ACHN (cell line): ENCODE results near the gene SH3D19.
"Not testable (repeated sequence)": the region's sequence is repeated elsewhere in the genome, so short reads cannot be mapped to it uniquely, and the experiment has no call there.

ENCODE experiments used
- DNase-seq: peaks from one replicate; pipeline ENCODE4 v3.0.0-alpha.2; 2015
- in situ Hi-C: cut with HindIII; loops from 2 replicates; pipeline ENCODE4 v1.10.0; 2017; ENCODE audit warnings: low sequenced_read_pairs, low pct_ligation_motif_present, low pct_unique_long_range_greater_than_20kb

Gene SH3D19

DNA sequence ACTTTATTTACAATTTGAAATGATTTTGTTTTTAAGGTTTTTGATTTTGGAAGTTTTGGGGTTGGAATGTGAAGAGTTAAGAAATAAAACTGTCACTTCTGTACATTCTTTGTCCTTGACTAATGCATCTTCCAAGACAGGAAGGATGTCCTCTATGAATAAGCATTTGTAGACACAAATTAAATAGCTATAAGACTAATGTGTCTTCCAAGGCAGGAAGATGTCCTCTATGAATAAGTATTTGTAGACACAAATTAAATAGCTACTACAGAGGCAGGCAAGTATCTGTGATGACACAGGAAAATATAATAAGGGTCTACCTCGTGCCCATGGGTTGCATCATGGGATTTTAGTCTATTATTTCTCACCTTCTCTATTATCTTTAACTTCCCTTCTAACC lies 33.9 kb downstream of the SH3D19 start:
- DNase-seq: no peak
- in situ Hi-C loops: no loop called here

DNA sequence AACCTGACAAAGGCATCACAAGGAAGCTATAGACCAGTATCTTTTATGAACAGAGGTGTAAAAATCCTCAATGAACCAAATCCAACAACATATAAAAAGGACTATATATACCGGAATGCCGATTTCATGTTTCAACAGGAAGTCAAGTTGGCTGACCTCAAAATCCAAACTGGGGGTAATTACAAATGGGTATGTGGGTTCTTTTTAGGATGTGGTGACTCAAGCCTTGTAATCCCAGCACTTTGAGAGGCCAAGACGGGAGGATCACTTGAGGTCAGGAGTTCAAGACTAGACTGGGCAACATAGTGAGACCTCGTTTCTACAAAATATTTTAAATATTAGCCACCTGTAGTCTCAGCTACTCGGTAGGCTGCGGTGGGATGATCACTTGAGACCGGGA lies 38.0 kb downstream of the SH3D19 start:
- in situ Hi-C loops: no loop called here
- no peak for DNase-seq

DNA sequence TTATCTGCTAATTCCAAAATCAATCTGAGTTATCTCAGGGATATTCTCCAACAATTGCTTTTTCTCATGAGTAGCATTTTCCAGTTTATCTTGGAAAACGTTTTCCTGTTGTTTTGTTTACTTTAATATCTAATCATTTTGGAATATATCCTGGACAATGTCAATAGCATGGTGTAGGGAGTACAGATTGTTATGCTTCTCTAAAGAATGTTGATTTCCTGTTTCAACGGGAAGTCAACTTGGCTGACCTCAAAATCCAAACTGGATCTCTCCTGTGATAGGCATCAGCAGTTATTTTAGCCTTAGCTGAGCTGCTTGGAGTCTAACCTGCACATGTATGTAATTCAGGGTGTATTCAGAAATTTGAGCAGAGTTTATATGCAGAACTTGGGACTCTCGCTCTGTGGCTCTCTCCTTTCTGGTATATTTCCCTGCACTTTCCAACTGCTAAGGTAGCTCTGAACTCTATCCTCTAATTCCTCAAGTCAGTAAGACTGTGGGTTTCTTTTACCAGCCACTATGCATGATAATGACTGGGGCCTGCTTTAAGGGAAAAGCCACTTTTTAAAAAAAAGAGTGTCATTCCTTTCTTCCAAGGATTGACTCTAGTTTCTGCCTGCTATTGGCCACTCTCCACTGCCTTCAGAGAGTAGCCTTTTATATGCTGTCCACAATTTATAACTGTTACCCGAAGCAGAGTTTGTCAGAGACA lies 40.7 kb downstream of the SH3D19 start:
- in situ Hi-C loops: no loop called here
- no peak for DNase-seq

DNA sequence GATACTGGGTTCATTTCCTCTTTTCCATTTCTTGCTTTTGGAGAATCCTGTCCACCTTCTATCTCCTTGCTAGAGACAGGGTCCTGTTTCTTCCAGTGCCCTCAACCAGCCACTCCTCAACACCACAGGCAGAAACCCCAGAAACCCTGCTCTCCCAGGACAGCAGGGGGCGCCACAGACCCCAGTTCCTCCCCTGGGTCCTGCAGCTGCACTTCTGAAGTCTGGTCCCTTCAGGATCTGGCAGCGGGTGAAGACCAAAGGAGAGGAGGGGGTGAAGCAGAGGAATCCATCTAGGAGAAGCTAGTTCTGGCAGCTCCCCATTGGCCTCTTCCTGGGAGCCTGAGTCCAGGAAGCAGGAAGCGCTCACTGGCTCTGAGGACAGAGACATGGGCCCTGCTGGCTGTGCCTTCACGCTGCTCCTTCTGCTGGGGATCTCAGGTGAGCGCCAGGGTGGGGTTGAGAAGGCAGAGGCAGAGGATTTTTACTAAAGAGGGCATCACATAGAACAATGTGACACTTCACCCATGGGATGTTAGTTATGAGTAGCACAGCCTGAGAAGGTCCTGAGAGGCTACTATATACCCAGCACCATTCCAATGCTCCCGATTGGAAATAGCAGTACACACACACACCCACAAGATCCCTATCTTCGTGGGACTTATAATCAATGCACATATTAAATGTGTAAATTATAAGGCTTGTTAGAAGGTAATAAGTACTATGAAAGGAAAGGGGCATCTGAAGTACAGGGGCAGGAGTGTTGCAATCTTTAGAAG lies 48.4 kb downstream of the SH3D19 start, which contains the start of gene PRSS48:
Gene PRSS48, plus strand, starts transcription at position 375 of the 776 bp plus-strand sequence. Its CDS starts 12 bp downstream, at position 387.
- peak; percentile 57 for DNase-seq
- in situ Hi-C loops: no loop called here

DNA sequence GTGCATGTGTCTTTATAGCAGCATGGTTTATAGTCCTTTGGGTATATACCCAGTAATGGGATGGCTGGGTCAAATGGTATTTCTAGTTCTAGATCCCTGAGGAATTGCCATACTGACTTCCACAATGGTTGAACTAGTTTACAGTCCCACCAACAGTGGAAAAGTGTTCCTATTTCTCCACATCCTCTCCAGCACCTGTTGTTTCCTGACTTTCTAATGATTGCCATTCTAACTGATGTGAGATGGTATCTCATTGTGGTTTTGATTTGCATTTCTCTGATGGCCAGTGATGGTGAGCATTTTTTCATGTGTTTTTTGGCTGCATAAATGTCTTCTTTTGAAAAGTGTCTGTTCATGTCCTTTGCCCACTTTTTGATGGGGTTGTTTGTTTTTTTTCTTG lies 56.5 kb downstream of the SH3D19 start:
- DNase-seq, in situ Hi-C loops: not testable (repeated sequence)

DNA sequence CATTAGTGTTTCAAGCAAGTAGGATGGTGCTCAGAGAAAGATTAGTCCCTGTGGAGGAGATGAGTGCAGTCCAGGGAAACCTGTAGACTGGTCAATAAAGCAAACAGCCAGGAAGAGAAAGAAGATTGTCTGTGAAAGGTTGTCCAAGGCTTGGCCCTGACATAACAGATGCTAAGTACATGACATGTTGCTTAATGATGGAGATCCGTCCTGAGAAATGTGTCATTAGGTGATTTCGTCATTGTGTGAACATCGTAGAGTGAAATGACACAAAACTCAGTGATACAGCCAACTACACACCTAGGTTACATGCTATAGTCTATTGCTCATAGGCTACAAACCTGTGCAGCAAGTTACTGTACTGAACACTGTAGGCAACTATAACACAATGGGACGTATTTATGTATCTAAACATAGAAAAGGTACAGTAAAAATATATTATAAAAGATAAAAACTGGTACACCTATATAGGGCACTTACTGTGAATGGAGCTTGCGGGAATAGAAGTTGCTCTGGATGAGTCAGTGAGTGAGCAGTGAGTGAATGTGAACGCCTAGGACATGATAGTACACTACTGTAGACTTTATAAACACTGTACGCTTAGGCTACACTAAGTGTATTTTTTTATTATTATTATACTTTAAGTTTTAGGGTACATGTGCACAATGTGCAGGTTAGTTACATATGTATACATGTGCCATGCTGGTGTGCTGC lies 57.4 kb downstream of the SH3D19 start:
- in situ Hi-C loops: no loop called here
- DNase-seq: no peak

DNA sequence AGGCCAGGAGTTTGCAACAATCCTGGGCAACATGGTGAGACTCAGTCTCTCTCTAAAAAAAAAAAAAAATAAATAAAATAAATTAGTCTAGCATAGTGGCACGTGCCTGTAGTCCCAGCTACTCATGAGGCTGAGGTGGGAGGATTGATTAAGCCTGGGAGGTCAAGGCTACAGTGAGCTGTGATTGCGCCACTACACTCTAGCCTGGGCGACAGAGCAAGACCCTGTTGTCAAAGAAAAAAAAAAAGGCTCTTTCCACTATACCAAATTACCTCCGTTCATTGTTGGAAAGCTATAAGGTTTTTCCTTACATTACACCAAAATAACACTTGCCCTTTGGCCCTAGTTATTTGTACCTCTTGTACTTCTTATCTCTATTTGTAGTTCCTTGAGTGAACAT lies 58.3 kb downstream of the SH3D19 start:
- DNase-seq: no peak
- in situ Hi-C loops: no loop called here

DNA sequence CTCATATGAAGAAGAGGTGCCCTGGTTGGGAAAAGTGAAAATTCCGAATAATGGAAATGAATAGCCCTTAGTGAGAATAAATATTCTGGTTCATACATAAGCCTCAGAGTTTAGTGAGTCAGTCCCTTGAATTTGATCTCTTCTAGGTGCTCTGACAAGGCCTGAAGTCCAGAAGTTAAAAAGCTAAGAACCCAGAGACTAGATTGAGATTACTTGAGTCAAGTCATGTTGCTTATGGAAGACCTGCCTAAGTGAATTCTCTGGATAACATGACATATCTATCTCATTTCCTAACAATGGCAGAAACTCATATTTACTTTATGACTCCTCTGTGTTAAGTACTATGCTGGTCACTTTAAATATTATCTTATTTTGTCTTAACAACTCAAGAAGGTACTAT lies 58.9 kb downstream of the SH3D19 start:
- in situ Hi-C loops: no loop called here
- DNase-seq: no peak

DNA sequence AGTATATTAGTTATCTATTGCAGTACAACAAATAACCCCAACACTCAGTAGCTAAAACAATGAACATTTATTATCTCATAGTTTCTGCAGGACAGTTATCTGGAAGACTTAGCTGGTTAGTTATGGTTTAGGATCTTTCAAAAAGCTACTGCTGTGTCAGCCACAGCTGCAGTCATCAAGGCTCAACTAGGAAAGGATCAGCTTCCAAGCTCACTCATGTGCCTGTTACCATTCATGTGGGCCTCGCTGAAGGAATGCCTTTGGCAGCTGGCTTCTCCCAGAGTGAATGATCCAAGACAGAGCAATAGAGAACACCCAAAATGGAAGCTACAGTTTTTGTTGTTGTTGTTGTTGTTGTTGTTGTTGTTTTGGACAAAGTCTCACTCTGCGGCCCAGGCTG lies 62.0 kb downstream of the SH3D19 start:
- no peak for DNase-seq

DNA sequence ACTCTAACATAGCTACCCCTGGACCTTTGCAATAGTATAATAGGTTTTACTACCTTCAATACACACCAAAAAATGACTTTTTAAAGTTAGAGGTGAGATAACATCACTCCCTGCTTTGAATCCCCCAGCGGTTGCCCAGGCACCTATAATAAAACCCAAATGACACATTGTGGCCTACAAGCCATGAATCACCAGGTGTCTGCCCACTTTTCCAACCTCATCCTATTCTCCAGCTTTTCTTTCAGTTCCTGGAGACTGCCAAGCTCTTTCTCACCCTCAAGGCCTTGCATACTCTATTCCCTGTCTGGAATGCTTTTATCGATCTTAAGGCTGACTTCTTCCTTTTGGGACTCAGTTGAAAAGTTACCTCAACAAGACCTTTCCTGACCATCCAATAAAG lies 64.9 kb downstream of the SH3D19 start:
- in situ Hi-C loops: no loop called here
- no peak for DNase-seq

More for the DNA sequence above, 62.0 kb downstream of the SH3D19 start:
- in situ Hi-C loops: no loop called here

DNA sequence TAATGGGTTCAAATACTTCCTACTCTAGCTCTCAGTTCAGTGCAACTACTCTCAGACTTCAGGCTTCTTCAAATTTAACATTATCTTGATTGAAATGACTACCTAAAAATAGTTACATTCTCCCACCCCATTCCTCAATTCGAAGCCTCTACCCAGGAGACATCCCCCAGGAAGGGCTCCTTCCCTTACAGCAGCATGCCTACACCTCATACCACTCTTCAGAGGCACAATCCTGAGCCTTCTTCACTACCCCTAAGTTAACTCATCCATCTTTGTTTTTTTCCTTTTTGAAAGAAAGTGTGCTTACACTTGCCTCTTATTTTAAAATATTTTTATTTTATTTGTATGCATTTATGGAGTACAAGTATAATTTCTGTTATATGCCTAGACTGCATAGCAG lies 65.7 kb downstream of the SH3D19 start:
- DNase-seq: no peak
- in situ Hi-C loops: no loop called here

DNA sequence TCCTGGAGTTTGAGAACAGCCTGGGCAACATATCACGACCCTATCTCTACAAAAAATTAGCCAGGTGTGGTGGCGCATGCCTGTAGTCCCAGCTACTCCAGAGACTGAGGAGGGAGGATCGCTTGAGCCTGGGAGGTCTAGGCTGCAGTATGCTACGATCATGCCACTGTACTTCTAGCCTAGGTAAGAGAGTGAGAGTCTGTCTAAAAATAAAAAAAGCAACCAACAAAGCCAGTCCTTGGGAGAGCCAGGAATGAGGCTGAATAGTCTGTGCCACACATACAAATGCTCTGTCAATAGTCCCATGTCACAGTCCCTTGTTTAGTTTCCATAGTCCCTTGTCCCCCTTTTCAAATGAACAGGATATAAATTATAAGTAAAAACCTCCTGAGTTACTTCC lies 67.7 kb downstream of the SH3D19 start:
- no peak for DNase-seq
- in situ Hi-C loops: no loop called here

DNA sequence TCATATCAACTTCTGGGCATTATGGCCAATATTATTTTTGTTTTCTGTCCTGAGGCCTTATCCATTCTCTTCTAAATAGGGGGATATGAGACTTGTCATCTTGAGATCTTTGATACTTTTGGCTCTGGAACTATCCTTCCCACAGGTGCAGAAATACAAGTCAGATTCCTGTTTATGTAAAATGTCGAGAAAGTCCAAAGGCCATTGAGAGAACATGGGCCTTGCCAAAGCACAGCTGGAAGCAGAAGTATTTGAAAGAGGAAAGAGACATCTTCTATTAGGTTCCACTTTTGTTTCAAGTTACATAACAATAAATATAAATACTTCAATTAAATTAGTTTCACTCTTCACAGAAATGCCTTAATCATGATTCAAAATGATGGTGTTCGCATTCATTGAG lies 69.3 kb downstream of the SH3D19 start:
- in situ Hi-C loops: no loop called here

DNA sequence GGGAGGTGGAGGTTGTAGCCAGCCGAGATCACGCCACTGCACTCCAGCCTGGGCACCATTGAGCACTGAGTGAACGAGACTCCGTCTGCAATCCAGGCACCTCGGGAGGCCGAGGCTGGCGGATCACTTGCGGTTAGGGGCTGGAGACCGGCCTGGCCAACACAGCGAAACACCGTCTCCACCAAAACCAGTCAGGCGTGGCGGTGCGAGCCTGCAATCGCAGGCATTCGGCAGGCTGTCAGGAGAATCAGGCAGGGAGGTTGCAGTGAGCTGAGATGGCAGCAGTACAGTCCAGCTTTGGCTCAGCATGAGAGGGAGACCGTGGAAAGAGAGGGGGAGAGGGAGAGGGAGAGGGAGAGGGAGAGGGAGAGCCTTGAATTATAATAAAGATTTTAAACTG lies 69.7 kb downstream of the SH3D19 start:
- in situ Hi-C loops, DNase-seq: not testable (repeated sequence)

More for the DNA sequence above, 69.3 kb downstream of the SH3D19 start:
- no peak for DNase-seq

DNA sequence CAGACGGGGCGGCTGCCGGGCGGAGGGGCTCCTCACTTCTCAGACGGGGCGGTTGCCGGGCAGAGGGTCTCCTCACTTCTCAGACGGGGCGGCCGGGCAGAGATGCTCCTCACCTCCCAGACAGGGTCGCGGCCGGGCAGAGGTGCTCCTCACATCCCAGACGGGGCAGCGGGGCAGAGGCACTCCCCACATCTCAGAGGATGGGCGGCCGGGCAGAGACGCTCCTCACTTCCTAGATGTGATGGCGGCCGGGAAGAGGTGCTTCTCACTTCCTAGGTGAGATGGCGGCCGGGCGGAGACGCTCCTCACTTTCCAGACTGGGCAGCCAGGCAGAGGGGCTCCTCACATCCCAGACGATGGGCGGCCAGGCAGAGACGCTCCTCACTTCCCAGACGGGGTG lies 70.2 kb downstream of the SH3D19 start:
- in situ Hi-C loops, DNase-seq: not testable (repeated sequence)

DNA sequence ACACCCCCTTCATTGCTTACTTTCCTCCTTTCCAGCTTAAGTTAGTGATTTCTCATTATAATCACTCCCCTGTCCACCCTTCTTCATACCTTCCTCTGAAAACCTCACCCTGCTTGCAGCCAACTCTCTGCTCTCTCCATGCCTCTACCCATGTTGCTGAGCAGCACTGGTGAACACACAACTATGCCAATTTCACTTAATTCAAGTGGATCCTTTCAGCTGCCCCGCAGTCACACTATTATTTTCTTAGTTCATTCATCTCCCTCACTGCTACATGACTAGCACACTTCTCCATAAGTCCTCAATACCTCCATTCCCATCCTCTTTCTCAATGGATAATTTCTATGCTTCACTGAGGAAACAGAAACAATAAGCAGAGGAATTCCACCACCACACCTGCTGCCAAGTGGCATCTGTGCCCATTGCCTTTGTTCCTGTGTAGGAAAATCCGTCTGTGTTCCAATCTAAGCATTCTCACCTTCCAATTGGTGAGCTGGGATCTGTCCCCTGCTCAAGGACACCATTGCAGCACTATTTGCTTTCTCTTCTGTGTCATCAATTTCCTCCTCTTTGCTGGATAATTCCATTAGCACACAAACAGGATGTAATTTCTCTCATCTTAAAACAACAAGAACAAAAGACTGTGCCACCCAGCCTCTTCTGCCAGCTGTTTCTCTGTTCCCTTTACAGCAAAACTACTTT lies 73.7 kb downstream of the SH3D19 start:
- DNase-seq: no peak
- in situ Hi-C loops: no loop called here

DNA sequence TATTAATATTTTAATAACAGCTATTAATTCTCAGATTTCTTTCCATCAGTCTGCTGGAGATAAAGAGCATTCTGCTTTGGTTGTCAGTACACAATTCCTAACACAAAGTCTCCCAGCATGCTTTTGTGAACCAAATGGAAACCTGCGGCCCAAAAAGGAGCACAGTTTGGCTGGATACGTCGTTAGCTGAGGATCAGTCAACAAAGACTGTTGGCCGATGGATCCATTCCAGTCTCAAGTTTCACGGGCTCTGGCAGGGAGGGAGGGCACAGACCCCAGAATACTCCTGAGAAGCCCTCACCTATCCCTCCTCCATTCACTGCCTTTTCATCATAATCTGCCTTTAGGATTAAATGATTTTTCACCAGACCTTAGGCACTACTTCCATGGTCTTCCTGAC lies 74.7 kb downstream of the SH3D19 start:
- in situ Hi-C loops: no loop called here
- no peak for DNase-seq

DNA sequence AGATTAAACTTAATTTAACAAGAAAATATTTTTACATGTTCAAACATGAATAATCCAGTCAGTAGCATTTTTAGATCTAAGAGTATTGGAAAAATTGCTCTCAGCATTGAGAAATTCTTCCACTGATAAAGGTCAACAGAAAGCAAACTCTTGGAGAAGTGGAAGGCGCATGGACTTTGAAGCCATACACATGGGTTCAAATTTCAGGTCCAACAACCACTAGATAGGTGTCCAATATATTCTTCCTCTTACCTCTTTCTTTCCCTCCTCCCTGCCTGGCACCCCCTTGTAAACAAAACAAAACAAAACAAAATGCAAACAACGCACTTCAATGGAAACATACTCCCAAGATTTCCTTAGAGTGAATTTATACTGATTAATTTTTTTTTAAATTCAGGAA lies 76.9 kb downstream of the SH3D19 start:
- DNase-seq: no peak
- in situ Hi-C loops: no loop called here

DNA sequence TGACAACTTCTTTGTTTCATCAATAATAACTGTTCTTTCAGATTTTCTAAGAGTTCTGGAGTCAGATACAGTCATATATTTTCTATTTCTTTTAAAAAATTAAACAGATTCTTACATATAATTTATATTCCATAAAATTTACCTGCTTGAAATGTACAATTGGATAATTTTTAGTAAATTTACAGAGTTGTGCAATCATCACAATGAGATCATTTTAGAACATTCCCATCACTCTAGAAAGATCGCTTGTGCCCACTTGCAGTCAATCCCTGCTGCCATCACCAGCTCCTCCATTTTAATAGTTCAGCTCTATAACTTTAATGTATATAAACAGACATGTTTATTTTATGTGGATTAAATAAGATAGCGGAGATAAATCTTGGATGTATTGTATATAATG lies 78.0 kb downstream of the SH3D19 start:
- no peak for DNase-seq
- in situ Hi-C loops: no loop called here
